RWPE2 (cell line): ENCODE data around the gene RPP30.
"Not testable (repeated sequence)": the region's sequence is repeated elsewhere in the genome, so short reads cannot be mapped to it uniquely, and the experiment has no call there.

Experiments
- ATAC-seq: fragments of 200-7000 bp; cut with Tn5 transposase; 3 replicates; pipeline ENCODE4 v1.9.1; 2021; ENCODE audit warnings: low read depth
- DNase-seq: peaks from one replicate; pipeline ENCODE4 v3.0.0-alpha.2; 2020; ENCODE audit warnings: low spot score
- H3K27ac ChIP-seq: fragments of 450-650 bp; 2 replicates; pipeline ENCODE4 v1.5.1; 2017; ENCODE audit warnings: mild to moderate bottlenecking; ENCODE audit not compliant: poor library complexity, severe bottlenecking
- H3K27me3 ChIP-seq: fragments of 250-450 bp; sonication (Bioruptor Pico); 2 replicates; pipeline ENCODE4 v1.5.1; 2021; ENCODE audit warnings: mild to moderate bottlenecking, moderate library complexity; ENCODE audit not compliant: insufficient read depth, poor library complexity, severe bottlenecking
- H3K36me3 ChIP-seq: fragments of 250-450 bp; sonication (Bioruptor Pico); 2 replicates; pipeline ENCODE4 v1.5.1; 2020; ENCODE audit warnings: low read depth, mild to moderate bottlenecking, moderate library complexity
- H3K4me1 ChIP-seq: fragments of 250-450 bp; sonication (Bioruptor Pico); 2 replicates; pipeline ENCODE4 v1.5.1; 2021; ENCODE audit warnings: mild to moderate bottlenecking, moderate library complexity; ENCODE audit not compliant: insufficient read depth, poor library complexity, severe bottlenecking
- H3K4me3 ChIP-seq: fragments of 250-450 bp; sonication (Bioruptor Pico); 2 replicates; pipeline ENCODE4 v1.5.1; 2021; ENCODE audit warnings: mild to moderate bottlenecking, moderate library complexity; ENCODE audit not compliant: severe bottlenecking
- H3K9me3 ChIP-seq: fragments of 250-450 bp; sonication (Bioruptor Pico); 2 replicates; pipeline ENCODE4 v1.5.1; 2021; ENCODE audit warnings: mild to moderate bottlenecking, moderate library complexity; ENCODE audit not compliant: severe bottlenecking
- TF ChIP-seq, protein P1 (sequence below): fragments of 450-650 bp; IDR thresholded peaks from one replicate; pipeline ENCODE4 v1.5.1; 2017; ENCODE audit warnings: mild to moderate bottlenecking, moderate library complexity; ENCODE audit not compliant: poor library complexity, severe bottlenecking

The RPP30 gene

DNA sequence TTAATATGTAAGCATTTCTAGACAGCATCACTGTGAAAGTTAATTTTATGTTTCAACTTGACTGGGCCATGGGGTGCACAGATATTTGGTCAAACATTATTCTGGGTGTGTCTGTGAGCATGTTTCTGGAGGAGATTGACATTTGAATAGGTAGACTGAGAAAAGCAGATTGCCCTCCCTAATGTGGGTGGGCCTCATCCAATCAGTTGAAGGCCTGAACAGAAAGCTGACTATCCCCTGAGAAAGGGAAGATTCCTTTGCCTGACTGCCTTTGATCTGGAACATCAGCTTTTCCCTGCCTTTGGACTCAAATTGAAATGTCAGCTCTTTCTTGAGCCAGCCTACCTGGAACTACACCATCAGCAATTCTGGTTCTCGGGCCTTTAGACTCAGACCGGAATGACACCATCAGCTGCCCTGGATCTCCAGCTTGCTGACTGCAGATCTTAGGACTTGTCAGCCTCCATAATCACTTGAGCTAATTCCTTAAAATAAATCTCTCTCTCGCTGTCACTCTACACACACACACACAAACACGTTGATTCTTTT, 5.7 kb upstream of the RPP30 start:
- H3K27ac ChIP-seq: no peak overlapping the region
- ATAC-seq (no peak), DNase-seq (no peak)
- H3K9me3 ChIP-seq: no peaks in the 10 kb centered on the region
- H3K27me3 ChIP-seq: no peaks in the 10 kb centered on the region
- H3K4me3 ChIP-seq: no peak overlapping the region
- TF ChIP-seq, protein P1, sequence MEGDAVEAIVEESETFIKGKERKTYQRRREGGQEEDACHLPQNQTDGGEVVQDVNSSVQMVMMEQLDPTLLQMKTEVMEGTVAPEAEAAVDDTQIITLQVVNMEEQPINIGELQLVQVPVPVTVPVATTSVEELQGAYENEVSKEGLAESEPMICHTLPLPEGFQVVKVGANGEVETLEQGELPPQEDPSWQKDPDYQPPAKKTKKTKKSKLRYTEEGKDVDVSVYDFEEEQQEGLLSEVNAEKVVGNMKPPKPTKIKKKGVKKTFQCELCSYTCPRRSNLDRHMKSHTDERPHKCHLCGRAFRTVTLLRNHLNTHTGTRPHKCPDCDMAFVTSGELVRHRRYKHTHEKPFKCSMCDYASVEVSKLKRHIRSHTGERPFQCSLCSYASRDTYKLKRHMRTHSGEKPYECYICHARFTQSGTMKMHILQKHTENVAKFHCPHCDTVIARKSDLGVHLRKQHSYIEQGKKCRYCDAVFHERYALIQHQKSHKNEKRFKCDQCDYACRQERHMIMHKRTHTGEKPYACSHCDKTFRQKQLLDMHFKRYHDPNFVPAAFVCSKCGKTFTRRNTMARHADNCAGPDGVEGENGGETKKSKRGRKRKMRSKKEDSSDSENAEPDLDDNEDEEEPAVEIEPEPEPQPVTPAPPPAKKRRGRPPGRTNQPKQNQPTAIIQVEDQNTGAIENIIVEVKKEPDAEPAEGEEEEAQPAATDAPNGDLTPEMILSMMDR: no peak
- H3K4me1 ChIP-seq: peaks cover 2% of the 10 kb centered on the region
- no peaks in the 10 kb centered on the region for H3K36me3 ChIP-seq

DNA sequence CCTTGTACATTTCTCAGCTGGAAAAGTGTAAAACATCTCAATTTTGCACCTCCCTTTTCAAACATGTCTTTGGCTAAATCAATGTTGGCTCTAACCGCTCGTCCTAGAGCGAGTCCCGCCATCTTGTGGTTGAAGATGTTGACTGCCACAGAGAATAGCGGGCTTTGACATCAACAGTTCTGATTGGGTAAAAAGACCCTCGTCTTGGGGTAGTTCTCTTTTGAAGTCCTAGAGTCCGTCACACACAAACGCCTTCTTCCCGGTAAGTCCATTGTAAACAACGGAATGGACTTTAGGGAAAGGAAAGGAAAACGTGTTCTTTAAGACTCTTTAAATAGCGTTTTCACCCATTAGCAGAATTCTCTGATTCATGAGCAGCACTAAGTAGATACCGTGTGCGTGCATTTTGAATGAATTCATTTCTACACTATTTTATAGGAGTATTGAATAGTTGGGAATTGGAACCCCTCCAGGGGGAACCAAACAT, 452 bp upstream of the RPP30 start:
- Histone ChIP-seq H3K9me3 (no peaks in the 10 kb centered on the region), H3K4me3 (peak overlapping the region; percentile 73), H3K27ac (no peak overlapping the region), H3K27me3 (no peaks in the 10 kb centered on the region), H3K4me1 (peaks cover 6% of the 10 kb centered on the region), H3K36me3 (peaks cover 21% of the 10 kb centered on the region)
- peak; percentile 31 for ATAC-seq
- TF ChIP-seq, protein P1: peak; percentile 37
- DNase-seq: no peak

DNA sequence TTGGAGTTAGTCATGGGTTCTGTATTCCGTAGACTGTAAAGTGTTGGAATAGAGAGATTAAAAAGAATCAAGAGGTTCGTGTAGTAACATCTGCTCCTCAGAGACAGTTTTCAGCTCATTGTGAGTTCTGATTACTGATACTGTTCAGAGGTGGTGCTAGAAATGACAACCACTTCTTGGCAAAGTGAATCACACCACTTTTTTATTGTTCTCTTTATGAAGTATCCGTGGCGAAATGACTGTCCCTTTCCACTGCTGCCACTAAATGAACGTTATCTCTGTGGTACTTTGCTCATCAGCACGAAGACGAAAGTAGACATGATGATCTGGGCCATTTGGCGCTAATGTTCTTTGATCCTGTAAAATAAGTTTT, 860 bp downstream of the RPP30 start:
- H3K36me3 ChIP-seq: peaks cover 28% of the 10 kb centered on the region
- TF ChIP-seq, protein P1: no peak
- H3K27ac ChIP-seq: peak overlapping the region; percentile 32
- no peaks in the 10 kb centered on the region for H3K9me3 ChIP-seq
- peak overlapping the region; percentile 73 for H3K4me3 ChIP-seq
- no peak for ATAC-seq
- DNase-seq: no peak
- H3K4me1 ChIP-seq: peaks cover 6% of the 10 kb centered on the region
- H3K27me3 ChIP-seq: no peaks in the 10 kb centered on the region

DNA sequence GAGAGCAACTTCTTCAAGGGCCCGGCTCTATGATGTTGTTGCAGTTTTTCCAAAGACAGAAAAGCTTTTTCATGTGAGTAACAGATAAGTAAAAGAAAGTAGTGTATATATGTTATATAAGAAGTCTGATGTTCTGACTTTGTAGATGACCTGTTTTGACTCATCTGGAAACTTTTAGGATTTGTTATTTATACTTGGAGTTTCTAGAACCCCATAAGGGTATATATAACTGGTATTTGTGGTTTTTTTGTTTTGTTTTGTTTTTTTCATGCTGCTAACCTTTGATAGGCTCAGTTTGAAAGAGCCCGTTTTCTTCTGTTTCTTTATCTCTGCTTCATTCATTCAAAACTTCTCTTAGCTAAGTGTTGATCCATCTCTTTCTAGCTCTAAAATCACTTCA, 7.3 kb downstream of the RPP30 start:
- Histone ChIP-seq H3K4me1 (no peaks in the 10 kb centered on the region), H3K9me3 (no peaks in the 10 kb centered on the region), H3K27ac (no peak overlapping the region), H3K36me3 (peaks cover 85% of the 10 kb centered on the region), H3K4me3 (no peak overlapping the region), H3K27me3 (no peaks in the 10 kb centered on the region)
- TF ChIP-seq, protein P1: no peak
- DNase-seq: no peak
- no peak for ATAC-seq

DNA sequence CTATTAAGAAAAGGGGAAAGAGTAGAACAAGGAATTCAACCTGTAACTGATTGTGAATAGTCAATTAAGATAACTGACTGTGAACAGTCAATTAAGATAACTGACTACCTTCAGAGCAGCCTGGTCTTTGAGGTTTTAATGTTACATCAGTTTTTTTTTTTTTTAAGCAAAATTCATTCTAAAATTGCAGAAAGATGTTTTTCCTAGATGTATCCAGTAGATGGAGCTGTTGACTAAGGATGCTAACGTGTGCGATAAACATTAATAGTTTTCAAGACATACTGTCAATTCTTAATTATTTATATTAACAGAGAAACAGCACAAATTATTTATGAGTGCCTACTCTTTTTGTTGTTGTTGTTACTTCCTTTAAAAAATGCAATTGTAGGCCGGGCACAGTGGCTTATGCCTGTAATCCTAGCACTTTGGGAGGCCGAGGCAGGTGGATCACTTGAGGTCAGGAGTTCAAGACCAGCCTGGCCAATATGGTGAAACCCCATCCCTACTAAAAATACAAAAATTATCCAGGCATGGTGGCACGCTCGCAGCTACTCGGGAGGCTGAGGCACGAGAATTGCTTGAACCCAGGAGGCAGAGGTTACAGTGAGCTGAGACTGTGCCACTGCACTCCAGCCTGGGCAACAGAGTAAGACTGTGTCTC, 8.4 kb downstream of the RPP30 start:
- H3K27ac ChIP-seq, DNase-seq, H3K4me1 ChIP-seq, H3K9me3 ChIP-seq, H3K4me3 ChIP-seq, ATAC-seq, H3K27me3 ChIP-seq: not testable (repeated sequence)
- peaks cover 80% of the 10 kb centered on the region for H3K36me3 ChIP-seq
- TF ChIP-seq, protein P1: peak; percentile 90
